ENCODE data around the gene ULBP2.

DNA sequence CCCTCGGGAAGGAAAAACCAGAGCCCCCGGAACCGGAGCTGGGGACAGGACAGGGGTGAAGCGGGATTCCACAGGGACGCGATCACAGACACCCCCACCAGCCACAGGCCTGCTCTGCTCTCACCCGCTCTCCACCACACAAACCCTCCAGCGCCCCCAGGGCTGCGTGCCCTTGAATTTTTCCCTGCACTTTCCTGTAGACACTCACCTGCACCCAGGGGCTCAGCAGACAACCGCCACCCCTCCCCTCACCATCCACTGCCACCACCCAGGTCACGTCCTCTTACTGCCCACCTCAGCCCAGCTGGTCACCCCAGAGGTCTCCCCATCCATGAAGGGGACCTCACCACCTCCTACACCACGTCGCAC lies 631 bp downstream of the ULBP2 start:
- TF ChIP-seq, protein P1, sequence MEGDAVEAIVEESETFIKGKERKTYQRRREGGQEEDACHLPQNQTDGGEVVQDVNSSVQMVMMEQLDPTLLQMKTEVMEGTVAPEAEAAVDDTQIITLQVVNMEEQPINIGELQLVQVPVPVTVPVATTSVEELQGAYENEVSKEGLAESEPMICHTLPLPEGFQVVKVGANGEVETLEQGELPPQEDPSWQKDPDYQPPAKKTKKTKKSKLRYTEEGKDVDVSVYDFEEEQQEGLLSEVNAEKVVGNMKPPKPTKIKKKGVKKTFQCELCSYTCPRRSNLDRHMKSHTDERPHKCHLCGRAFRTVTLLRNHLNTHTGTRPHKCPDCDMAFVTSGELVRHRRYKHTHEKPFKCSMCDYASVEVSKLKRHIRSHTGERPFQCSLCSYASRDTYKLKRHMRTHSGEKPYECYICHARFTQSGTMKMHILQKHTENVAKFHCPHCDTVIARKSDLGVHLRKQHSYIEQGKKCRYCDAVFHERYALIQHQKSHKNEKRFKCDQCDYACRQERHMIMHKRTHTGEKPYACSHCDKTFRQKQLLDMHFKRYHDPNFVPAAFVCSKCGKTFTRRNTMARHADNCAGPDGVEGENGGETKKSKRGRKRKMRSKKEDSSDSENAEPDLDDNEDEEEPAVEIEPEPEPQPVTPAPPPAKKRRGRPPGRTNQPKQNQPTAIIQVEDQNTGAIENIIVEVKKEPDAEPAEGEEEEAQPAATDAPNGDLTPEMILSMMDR (IDR thresholded peaks at IDR 0.05; ENCODE audit: low read depth, low read length) = no peak
- no peak for TF ChIP-seq EZH2phosphoT487 (IDR thresholded peaks at IDR 0.05; ENCODE audit: low read depth)

Measured in OCI-LY3 (cell line).